Lung (tissue), 12 donors: Measurements from ENCODE around the gene PATJ. TPM values are rescaled to one million over a fixed set of nuclear protein-coding genes. Genes with fewer than 3 reads are reported as not detected.

Experiments
- ATAC-seq: fragments of 200-7000 bp; cut with Tn5 transposase; one replicate; pipeline ENCODE4 v1.9.1; 2020; ENCODE audit warnings: moderate number of reproducible peaks; ENCODE audit not compliant: insufficient read depth, low FRiP score
- DNase-seq, 3 donors: peaks; one replicate each; pipeline ENCODE4 v3.0.0-alpha.2; 2013 to 2017
- H3K27ac ChIP-seq, 2 donors: one replicate each; pipeline ENCODE4 v1.5.1; 2013; ENCODE audit warnings: mild to moderate bottlenecking in 2 of 2, moderate library complexity in 2 of 2, control low read depth in 1 of 2, inconsistent platforms in 1 of 2, low read depth in 1 of 2, low read length in 1 of 2
- H3K27me3 ChIP-seq, 3 donors: one replicate each; pipeline ENCODE4 v1.5.1; 2013; ENCODE audit warnings: low read length in 2 of 3; ENCODE audit not compliant: control insufficient read depth in 3 of 3, insufficient read depth in 3 of 3
- H3K36me3 ChIP-seq, 4 donors: one replicate each; pipeline ENCODE4 v1.5.1; 2013; ENCODE audit warnings: low read length in 4 of 4, mild to moderate bottlenecking in 1 of 4, moderate library complexity in 1 of 4; ENCODE audit not compliant: control insufficient read depth in 4 of 4, insufficient read depth in 4 of 4
- H3K4me1 ChIP-seq, 5 donors: one replicate each; pipeline ENCODE4 v1.5.1; 2013; ENCODE audit warnings: low read length in 5 of 5, mild to moderate bottlenecking in 2 of 5, moderate library complexity in 1 of 5; ENCODE audit not compliant: control insufficient read depth in 5 of 5, insufficient read depth in 5 of 5
- H3K4me3 ChIP-seq: one replicate; pipeline ENCODE4 v1.5.1; 2013; ENCODE audit warnings: mild to moderate bottlenecking, control low read depth, moderate library complexity
- H3K9ac ChIP-seq, 2 donors: one replicate each; pipeline ENCODE4 v1.5.1; 2013; ENCODE audit warnings: low read length in 2 of 2, control low read depth in 1 of 2; ENCODE audit not compliant: insufficient read depth in 1 of 2
- H3K9me3 ChIP-seq, 4 donors: one replicate each; pipeline ENCODE4 v1.5.1; 2013; ENCODE audit warnings: low read length in 3 of 4, mild to moderate bottlenecking in 1 of 4, moderate library complexity in 1 of 4; ENCODE audit not compliant: control insufficient read depth in 4 of 4, insufficient read depth in 3 of 4
- CTCF ChIP-seq: IDR thresholded peaks from 2 replicates; pipeline ENCODE4 v1.5.1; 2012; ENCODE audit warnings: mild to moderate bottlenecking; ENCODE audit errors: control extremely low read depth, extremely low read depth
- WGBS, 2 donors: extraction: QIAGEN DNeasy Blood & Tissue Kit; methylation state at CpG; one replicate each; pipeline ENCODE4 v1.1.7; 2013; 5-methylcytosine and 5-hydroxymethylcytosine counted together
- polyA plus RNA-seq, 2 donors: library from polyadenylated mRNA; stranded (reverse); fragments of 200-250 nt; gene quantifications; one replicate each; pipeline ENCODE4 v1.2.1, GENCODE V29; 2013
- total RNA-seq, 2 donors: library from RNA; depleted of rRNA in 1 of 2; stranded (reverse); fragments of >200 nt in 1 of 2; gene quantifications; one replicate each; pipeline ENCODE4 v1.2.1, GENCODE V29; 2014 to 2021
- donor health status: control.
- donor health status: control.
- donor health status: Bipolar disorder and iron deficiency.
- donor health status: healthy.
- donor health status: DM: yes; HTN: yes; CAD: no.

PATJ gene
- total and polyA plus RNA-seq, 4 donors, result 5.3 to 115 (median 26.8) TPM

- Histone ChIP-seq H3K9ac (no peak overlapping the region), H3K4me3 (no peak overlapping the region), H3K27ac (no peak overlapping the region), H3K4me1 (no peaks in the 10 kb centered on the region), H3K27me3 (no peaks in the 10 kb centered on the region), H3K36me3 (no peaks in the 10 kb centered on the region), H3K9me3 (no peaks in the 10 kb centered on the region)
- ATAC-seq (no peak), DNase-seq (peak in 1 of 3 donors; percentile 2)
- no peak for TF ChIP-seq CTCF
These were observed 179.2 kb downstream of the PATJ start for GRCh38 chr1:61921435-61921834.

- H3K9ac ChIP-seq, result no peak overlapping the region
- H3K4me3 ChIP-seq, result no peak overlapping the region
- WGBS, 2 donors, result 92 to 95% methylated on average over 3 of the region's 3 CpGs
- no peak for DNase-seq
- no peaks in the 10 kb centered on the region for H3K4me1 ChIP-seq
- H3K36me3 ChIP-seq, result peaks cover 0 to 2% (median 0%) of the 10 kb centered on the region in 4 donors
- H3K9me3 ChIP-seq, result no peaks in the 10 kb centered on the region
- no peak for TF ChIP-seq CTCF
- H3K27me3 ChIP-seq, result no peaks in the 10 kb centered on the region
- H3K27ac ChIP-seq, result no peak overlapping the region
- no peak for ATAC-seq
These were observed 180.7 kb downstream of the PATJ start for GRCh38 chr1:61922950-61923480.

- no peak for ATAC-seq
- 89 to 93% methylated on average over 1 of the region's 1 CpG for WGBS, 2 donors
- Histone ChIP-seq H3K9ac (no peak overlapping the region), H3K36me3 (peaks cover 0 to 2% (median 0%) of the 10 kb centered on the region in 4 donors), H3K4me3 (no peak overlapping the region), H3K4me1 (no peaks in the 10 kb centered on the region), H3K9me3 (no peaks in the 10 kb centered on the region), H3K27me3 (no peaks in the 10 kb centered on the region), H3K27ac (no peak overlapping the region)
- TF ChIP-seq CTCF, result no peak
- no peak for DNase-seq
These were observed 183.5 kb downstream of the PATJ start for GRCh38 chr1:61925591-61926298.
